Spleen (tissue), 11 donors: ENCODE results near the gene DCDC1. TPM values are rescaled to one million over a fixed set of nuclear protein-coding genes. Genes with fewer than 3 reads are reported as not detected.

Source experiments
- DNase-seq: peaks from one replicate; pipeline ENCODE4 v3.0.0-alpha.2; 2020
- H3K27ac ChIP-seq, 8 donors: fragments of 200-600 bp; sonication (generic) in 7 of 8; 1 replicate in 4 of 8; 2 replicates in 4 of 8; pipeline versions ENCODE4 v1.5.0 to v1.8.0; 2016 to 2021; ENCODE audit warnings: inconsistent platforms in 4 of 8, mild to moderate bottlenecking in 4 of 8, moderate library complexity in 1 of 8
- H3K27me3 ChIP-seq, 7 donors: fragments of 200-600 bp; sonication (generic) in 6 of 7; replicated peaks in 1 of 7; 1 replicate in 4 of 7; 2 replicates in 3 of 7; pipeline versions ENCODE4 v1.5.0 to v1.8.0; 2016 to 2021; ENCODE audit warnings: inconsistent platforms in 3 of 7, mild to moderate bottlenecking in 1 of 7
- H3K36me3 ChIP-seq, 6 donors: fragments of 200-600 bp; sonication (generic) in 5 of 6; 1 replicate in 4 of 6; 2 replicates in 2 of 6; pipeline versions ENCODE4 v1.5.0 to v1.8.0; 2016 to 2021; ENCODE audit warnings: inconsistent platforms in 2 of 6
- H3K4me1 ChIP-seq, 6 donors: fragments of 200-600 bp; sonication (generic) in 5 of 6; 1 replicate in 3 of 6; 2 replicates in 3 of 6; pipeline versions ENCODE4 v1.5.0 to v1.8.0; 2016 to 2021; ENCODE audit warnings: inconsistent platforms in 3 of 6
- H3K4me3 ChIP-seq, 8 donors: fragments of 200-600 bp; sonication (generic) in 7 of 8; 1 replicate in 4 of 8; 2 replicates in 4 of 8; pipeline versions ENCODE4 v1.5.0 to v1.8.0; 2016 to 2021; ENCODE audit warnings: inconsistent platforms in 4 of 8, mild to moderate bottlenecking in 4 of 8, moderate library complexity in 2 of 8
- H3K9me3 ChIP-seq, 8 donors: fragments of 200-600 bp; sonication (generic) in 7 of 8; 1 replicate in 4 of 8; 2 replicates in 4 of 8; pipeline versions ENCODE4 v1.5.0 to v1.8.0; 2016 to 2021; ENCODE audit warnings: inconsistent platforms in 4 of 8
- CTCF ChIP-seq, 11 experiments: fragments of 200-600 bp in 7 of 11; fragments of 450-650 bp in 4 of 11; sonication (generic) in 4 of 11; IDR thresholded peaks in 8 of 11; conservative IDR thresholded peaks in 3 of 11; 1 replicate in 7 of 11; 2 replicates in 4 of 11; pipeline versions ENCODE4 v1.4.0 to v1.8.0; 2016 to 2021; ENCODE audit warnings: antibody characterized with exemption in 11 of 11, inconsistent platforms in 4 of 11, mild to moderate bottlenecking in 1 of 11
- POLR2A ChIP-seq, 3 donors: fragments of 450-650 bp; IDR thresholded peaks; one replicate each; pipeline ENCODE4 v1.5.1; 2017; ENCODE audit warnings: antibody characterized with exemption in 3 of 3, mild to moderate bottlenecking in 1 of 3
- POLR2AphosphoS5 ChIP-seq, 3 donors: sonication (generic); formaldehyde crosslinking; IDR thresholded peaks; one replicate each; pipeline ENCODE4 v1.5.1; 2017; ENCODE audit warnings: antibody characterized with exemption in 3 of 3
- WGBS, 5 donors: extraction: QIAGEN DNeasy Blood & Tissue Kit in 3 of 5; methylation state at CpG; one replicate each; pipeline versions ENCODE4 v1.1.5 to v1.1.7; 2013 to 2018; 5-methylcytosine and 5-hydroxymethylcytosine counted together
- intact Hi-C: fragments of 100-400 bp; cut with DNase I; formaldehyde crosslinking; loops from one replicate; pipeline ENCODE4 v1.15.0; 2023; ENCODE audit warnings: low total_unique reads
- polyA plus RNA-seq, 3 donors: library from polyadenylated mRNA; stranded (reverse); fragments of 200-250 nt; gene quantifications; one replicate each; pipeline ENCODE4 v1.2.1, GENCODE V29; 2013
- total RNA-seq, 7 donors: library from RNA; depleted of rRNA in 3 of 7; stranded (reverse); fragments of >200 nt in 3 of 7; fragmentation: NEBNext Ultra II Directional in 4 of 7; extraction: Animal tissue kit (Norgen Biotek cat#: 25700) in 4 of 7; gene quantifications; one replicate each; pipeline versions ENCODE4 v1.1.0 to v1.2.1, GENCODE V29; 2016 to 2021
- donor health status: healthy with polysubstance abuse.
- donor health status: DM: no; HTN: no; CAD: no; lungs with moderate emphysema.
- donor health status: DM: no; HTN: no; CAD: no.
- donor health status: Bipolar disorder and iron deficiency.
- donor health status: healthy.
- donor health status: DM: no; HTN: no; CAD: no.
- donor health status: DM: yes; HTN: yes; CAD: no.

DCDC1 gene
- total and polyA plus RNA-seq, 10 donors: 0.03 to 0.88 (median 0.25) TPM; not detected in 6

- Histone ChIP-seq H3K9me3 (peaks cover 0 to 27% (median 18%) of the 10 kb centered on the region in 8 donors), H3K4me3 (no peak overlapping the region), H3K27ac (no peak overlapping the region), H3K36me3 (no peaks in the 10 kb centered on the region), H3K27me3 (no peaks in the 10 kb centered on the region), H3K4me1 (no peaks in the 10 kb centered on the region)
- intact Hi-C loops: no loop called here
- TF ChIP-seq POLR2A (IDR thresholded peaks at IDR 0.05): no peak
- TF ChIP-seq CTCF (IDR thresholded peaks at IDR 0.05 in 8 of 11, conservative IDR thresholded peaks at IDR 0.05 in 3 of 11): no peak
- no peak for TF ChIP-seq POLR2AphosphoS5 (IDR thresholded peaks at IDR 0.05)
- DNase-seq: no peak
Measured at GRCh38 chr11:31092638-31093037, 276.9 kb downstream of the DCDC1 start.

- H3K27ac ChIP-seq: no peak overlapping the region
- WGBS, 5 donors: 87 to 95% (median 90%) methylated on average over 2 of the region's 2 CpGs
- no peaks in the 10 kb centered on the region for H3K4me1 ChIP-seq
- no peaks in the 10 kb centered on the region for H3K36me3 ChIP-seq
- H3K9me3 ChIP-seq: peaks cover 0 to 27% (median 18%) of the 10 kb centered on the region in 8 donors
- no peak for DNase-seq
- H3K27me3 ChIP-seq: no peaks in the 10 kb centered on the region
- no peak for TF ChIP-seq POLR2A (IDR thresholded peaks at IDR 0.05)
- TF ChIP-seq CTCF (IDR thresholded peaks at IDR 0.05 in 8 of 11, conservative IDR thresholded peaks at IDR 0.05 in 3 of 11): no peak
- TF ChIP-seq POLR2AphosphoS5 (IDR thresholded peaks at IDR 0.05): no peak
- intact Hi-C loops: no loop called here
- no peak overlapping the region for H3K4me3 ChIP-seq
Measured at GRCh38 chr11:31089117-31089516, 280.4 kb downstream of the DCDC1 start.

- Histone ChIP-seq H3K4me1 (no peaks in the 10 kb centered on the region), H3K4me3 (no peak overlapping the region), H3K27me3 (no peaks in the 10 kb centered on the region), H3K9me3 (no peaks in the 10 kb centered on the region), H3K36me3 (no peaks in the 10 kb centered on the region), H3K27ac (no peak overlapping the region)
- DNase-seq: no peak
- TF ChIP-seq POLR2AphosphoS5 (IDR thresholded peaks at IDR 0.05) (no peak), POLR2A (IDR thresholded peaks at IDR 0.05) (no peak), CTCF (IDR thresholded peaks at IDR 0.05 in 8 of 11, conservative IDR thresholded peaks at IDR 0.05 in 3 of 11) (no peak)
- 66 to 87% (median 70%) methylated on average over 1 of the region's 1 CpG for WGBS, 5 donors
- intact Hi-C loops: no loop called here
Measured at GRCh38 chr11:31069447-31070205, 299.9 kb downstream of the DCDC1 start.

- no peak for DNase-seq
- Histone ChIP-seq H3K4me1 (no peaks in the 10 kb centered on the region), H3K9me3 (no peaks in the 10 kb centered on the region), H3K27ac (no peak overlapping the region), H3K36me3 (no peaks in the 10 kb centered on the region), H3K27me3 (no peaks in the 10 kb centered on the region), H3K4me3 (no peak overlapping the region)
- WGBS, 5 donors: 63 to 74% (median 70%) methylated on average over 2 of the region's 2 CpGs
- intact Hi-C loops: no loop called here
- no peak for TF ChIP-seq POLR2AphosphoS5 (IDR thresholded peaks at IDR 0.05)
- TF ChIP-seq CTCF (IDR thresholded peaks at IDR 0.05 in 8 of 11, conservative IDR thresholded peaks at IDR 0.05 in 3 of 11): no peak
- TF ChIP-seq POLR2A (IDR thresholded peaks at IDR 0.05): no peak
Measured at GRCh38 chr11:31060880-31061279, 308.7 kb downstream of the DCDC1 start.
